Stimulated activated CD4-positive, alpha-beta T cell treated with anti-CD3 and anti-CD28 coated beads, Interleukin-2, amount 100 ng/mL, for 4 hours (primary cell): Measurements from ENCODE around the gene DPM2.

Source experiments
- DNase-seq: peaks from one replicate; pipeline ENCODE4 v3.0.0-alpha.2; 2020; ENCODE audit warnings: low read depth

The DPM2 gene

GRCh38 chr9:127918183-127919107, 19.2 kb downstream of the DPM2 start:
- DNase-seq = no peak

- DNase-seq = no peak
Measured at GRCh38 chr9:127917603-127918002, 20.1 kb downstream of the DPM2 start.

GRCh38 chr9:127916720-127917581, 20.7 kb downstream of the DPM2 start, which contains the start of gene ST6GALNAC4:
Gene ST6GALNAC4, minus strand, starts transcription at chr9:127917041. Its CDS starts 622 bp downstream, at chr9:127916419.
- peak; percentile 94 for DNase-seq

DNA sequence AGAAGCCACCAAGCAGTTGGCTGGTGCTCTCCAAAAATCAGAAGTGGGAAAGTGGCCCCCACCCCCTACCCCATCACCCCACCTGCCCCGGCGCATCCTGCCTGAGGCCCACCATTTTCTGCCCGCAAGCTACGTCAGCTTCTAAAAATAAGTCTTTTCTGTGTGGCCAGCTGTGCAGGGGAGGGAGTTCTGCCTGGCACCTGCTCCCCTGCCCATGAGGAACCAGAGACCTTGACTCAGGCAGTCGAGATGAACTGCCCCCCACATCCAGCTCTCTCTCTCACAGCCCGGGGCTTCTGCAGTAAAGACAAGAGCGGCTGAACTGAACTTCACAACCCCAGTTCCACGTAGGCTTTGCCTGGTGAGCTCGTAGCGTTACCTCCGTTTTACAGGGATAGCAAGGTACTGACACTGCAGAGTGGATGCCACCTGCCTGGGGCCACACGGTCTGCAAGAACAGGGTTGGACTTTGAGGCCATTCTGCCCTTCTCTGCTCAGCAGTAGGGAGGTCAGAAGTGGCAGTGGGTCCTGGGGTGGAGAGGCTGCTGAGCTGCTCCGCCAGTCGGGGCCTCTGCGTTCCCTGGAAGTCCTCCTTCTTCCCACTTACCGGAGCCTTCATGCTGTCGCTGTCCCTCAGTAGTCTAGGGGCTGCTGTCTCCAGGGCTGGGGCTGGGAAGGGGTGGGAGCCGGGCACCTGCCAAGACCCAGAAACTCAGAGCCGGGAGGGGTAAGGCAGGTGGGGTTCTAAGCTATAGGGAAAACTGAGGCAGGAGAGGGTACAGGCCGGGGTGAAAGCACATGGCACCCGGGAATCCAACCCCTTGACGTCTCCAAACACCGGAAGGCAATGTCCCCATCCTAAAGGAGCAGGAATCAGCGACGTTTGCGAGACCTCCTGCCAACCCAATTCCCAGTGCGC, 21.6 kb downstream of the DPM2 start:
- no peak for DNase-seq

GRCh38 chr9:127915325-127915752, 22.3 kb downstream of the DPM2 start:
- DNase-seq = no peak

DNA sequence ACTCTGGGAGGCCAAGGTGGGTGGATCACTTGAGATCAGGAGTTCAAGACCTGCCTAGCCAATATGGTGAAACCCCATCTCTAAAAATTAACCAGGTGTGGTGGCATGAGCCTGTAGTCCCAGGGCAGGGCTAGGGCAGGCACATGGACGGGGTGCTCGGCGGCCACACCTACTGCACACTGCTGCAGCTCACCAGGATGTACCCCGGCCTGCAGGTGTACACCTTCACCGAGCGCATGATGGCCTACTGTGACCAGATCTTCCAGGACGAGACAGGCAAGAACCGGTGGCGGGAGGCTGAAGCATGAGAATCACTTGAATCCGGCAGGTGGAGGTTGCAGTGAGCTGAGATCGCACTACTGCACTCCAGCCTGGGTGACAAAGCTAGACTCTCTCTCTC, 24.0 kb downstream of the DPM2 start:
- no peak for DNase-seq

DNA sequence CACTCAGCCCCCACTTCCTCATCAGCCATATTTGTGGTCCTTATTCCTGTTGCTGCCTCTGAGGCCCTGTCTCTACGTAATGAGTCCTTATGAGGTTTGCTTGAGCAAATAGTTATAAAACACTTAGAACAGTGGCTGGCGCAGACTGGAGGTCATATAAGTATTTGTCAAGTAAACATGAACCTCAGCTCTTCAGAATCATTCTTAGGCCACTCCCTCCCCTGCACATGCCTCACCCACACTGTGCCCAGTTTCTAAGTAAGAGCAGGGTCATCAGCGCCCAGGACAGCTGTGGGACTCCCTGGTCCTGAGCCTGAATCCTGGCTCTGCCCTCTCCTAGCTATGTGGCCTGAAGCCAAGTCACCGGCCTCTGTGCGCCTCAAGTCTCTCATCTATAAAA, 24.8 kb downstream of the DPM2 start:
- DNase-seq = no peak

- DNase-seq = no peak
Measured at GRCh38 chr9:127912296-127912695, 25.4 kb downstream of the DPM2 start.

GRCh38 chr9:127910613-127911205, 26.9 kb downstream of the DPM2 start:
- no peak for DNase-seq

DNA sequence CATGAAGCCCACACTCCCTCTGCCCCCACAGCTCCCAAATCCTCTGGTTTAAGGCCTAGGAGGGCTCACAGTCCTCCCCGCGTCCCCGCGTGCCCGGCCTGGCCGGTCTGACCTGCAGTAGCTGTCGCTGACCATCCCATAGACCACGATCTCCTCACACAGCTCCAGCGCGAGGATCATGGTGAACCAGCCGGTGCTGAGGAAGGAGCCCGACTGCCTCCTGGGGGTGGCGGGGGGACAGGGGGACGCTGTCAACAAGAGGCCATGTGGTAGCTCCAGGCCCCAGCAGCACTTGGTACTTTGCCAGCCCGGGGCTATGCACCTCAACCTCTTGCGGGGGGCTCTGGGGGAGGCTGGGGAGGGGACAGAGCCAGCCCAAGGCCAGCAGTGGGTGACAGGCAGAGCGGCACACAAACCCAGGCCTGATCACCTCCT, 27.8 kb downstream of the DPM2 start:
- DNase-seq = no peak

DNA sequence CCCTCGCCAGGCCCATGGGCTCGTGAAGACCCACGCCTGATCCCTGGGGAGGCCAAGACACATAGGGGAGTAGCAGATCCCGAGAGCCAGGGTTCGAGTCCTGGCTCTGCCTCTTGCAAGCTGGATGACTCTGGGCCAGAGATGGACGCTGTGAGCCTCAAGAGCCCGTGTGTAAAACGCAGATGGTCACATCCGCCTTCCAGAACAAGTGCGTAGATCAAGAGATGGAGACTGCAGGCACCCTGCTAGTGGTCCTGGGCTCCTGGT, 29.1 kb downstream of the DPM2 start:
- DNase-seq = no peak

DNA sequence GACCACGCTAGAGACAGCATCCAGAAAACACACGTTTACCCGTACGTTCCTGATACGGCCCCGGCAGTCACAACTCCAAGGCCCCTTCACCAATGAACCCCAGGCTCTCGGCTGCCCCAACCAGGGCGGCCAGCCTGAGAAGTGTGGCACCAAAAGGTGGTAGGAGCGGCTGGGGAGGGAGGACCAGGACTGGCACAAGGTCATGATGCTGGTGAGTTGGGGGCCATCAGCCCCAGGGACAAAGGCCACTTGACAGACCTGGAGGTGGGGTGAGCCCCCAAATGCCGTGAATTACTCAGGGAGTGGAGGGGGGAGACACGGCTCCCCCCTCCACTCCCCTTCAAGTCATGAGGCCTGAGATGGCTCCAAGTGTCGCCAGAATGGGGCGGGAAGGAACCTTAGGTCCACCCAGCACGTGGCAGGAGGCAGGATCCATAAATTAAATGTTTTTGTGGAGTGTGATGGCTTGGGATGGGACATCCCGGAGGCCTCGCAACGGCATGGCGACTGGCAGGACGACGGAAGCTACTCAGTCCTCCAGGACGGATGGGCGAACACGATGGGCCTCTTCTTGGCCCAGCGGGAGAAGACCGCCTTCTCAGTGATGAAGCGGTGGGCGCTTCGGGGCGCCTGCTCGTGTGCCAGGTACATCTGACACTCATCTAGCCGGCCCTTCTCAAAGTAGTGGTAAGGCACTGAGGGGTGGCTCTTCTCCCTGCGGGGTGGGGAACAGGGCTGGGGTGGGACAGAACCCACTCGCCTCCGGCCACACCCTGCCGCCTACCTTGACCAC, 29.6 kb downstream of the DPM2 start:
- DNase-seq = no peak

- peak; percentile 41 for DNase-seq
Measured at GRCh38 chr9:127905788-127906191, 31.9 kb downstream of the DPM2 start.

- no peak for DNase-seq
Measured at GRCh38 chr9:127905004-127905728, 32.5 kb downstream of the DPM2 start.

DNA sequence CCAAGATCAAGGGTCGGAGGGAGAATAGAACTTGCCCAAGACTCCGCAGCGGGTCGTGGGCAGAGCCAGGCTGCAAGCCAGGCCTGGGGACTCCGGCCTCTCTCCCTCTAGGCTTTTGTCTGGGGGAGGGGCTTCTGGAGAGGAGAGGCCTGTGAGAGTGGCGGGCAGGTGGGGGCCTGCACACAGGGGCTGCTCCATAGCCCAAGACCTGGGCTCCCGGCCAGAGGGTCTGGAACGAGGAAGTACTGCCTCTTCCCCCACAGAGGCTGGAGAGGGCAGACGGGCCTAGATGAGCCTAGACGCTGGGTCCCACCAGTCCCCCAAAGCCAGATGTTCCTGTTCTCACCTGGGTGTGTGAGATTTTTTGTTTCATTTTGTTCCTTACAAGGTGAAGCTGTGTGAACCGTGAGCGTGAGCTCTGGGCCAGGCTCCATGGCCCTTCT, 33.1 kb downstream of the DPM2 start:
- no peak for DNase-seq

DNA sequence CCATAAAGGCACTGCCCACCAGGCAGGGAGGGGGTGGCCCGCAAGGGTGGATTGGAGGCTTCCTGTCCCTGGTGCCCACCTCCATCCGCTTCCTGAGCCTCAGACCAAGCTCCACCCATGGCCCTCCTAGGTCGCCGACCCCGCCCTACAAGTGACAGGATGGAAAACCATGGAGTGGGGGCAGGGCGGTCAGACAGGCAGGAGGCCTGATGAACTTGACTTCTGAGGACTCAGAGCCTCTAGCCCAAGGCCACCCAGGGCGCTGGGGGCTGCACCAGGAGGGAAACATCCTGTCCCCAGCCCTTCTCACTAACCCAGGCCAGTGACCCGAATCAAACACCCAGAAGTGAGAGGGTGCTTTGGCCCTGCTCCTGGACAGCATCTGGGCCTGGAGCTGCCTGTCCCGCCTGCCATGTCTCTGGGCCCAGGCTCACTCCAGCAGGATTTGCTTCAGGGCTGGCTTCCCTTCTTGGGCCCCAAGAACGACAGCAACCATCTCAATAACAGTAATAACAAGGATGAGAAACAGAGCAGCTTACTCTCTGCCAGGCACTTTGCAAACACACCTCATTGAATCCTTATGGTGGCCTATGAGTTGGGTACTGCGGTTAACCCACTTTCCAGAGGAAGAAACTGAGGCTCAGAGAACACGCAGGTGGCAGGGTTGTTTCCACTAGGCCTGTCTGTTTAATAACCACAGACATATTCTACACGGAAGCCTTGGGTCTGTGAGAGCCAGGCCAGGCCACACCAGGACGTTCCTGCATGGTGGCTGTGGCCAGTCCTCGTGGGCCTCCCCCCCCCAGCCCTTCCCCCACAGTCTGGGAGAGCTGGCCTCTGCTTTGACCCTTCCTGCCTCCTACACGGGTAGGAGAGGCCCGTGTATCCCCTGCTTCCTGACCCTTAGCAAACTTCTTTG, 33.8 kb downstream of the DPM2 start:
- DNase-seq = peak; percentile 42

GRCh38 chr9:127899128-127899943, 38.3 kb downstream of the DPM2 start, which contains the start of gene ST6GALNAC6:
Gene ST6GALNAC6, minus strand, starts transcription at chr9:127899603. Its CDS starts 1,622 bp downstream, at chr9:127897981.
- peak; percentile 52 for DNase-seq
